Natural killer cell (primary cell): ENCODE results near the gene BFSP1. TPM values are rescaled to one million over a fixed set of nuclear protein-coding genes. Genes with fewer than 3 reads are reported as not detected.

Source experiments
- ATAC-seq, 3 donors: fragments of 150-1000 bp in 2 of 3; fragments of 200-7000 bp in 1 of 3; cut with Tn5 transposase; 1 replicate in 1 of 3; 2 replicates in 2 of 3; pipeline ENCODE4 v1.10.0; 2021; ENCODE audit warnings: mild to moderate bottlenecking in 2 of 3, moderate library complexity in 2 of 3
- DNase-seq, 2 donors: peaks; one replicate each; pipeline versions ENCODE4 v3.0.0 to v3.0.0-alpha.2; 2013 to 2021; ENCODE audit warnings: mixed read lengths in 1 of 2
- H3K27ac ChIP-seq: one replicate; pipeline ENCODE4 v1.5.1; 2013; ENCODE audit warnings: mild to moderate bottlenecking, low read length
- H3K27me3 ChIP-seq: one replicate; pipeline ENCODE4 v1.6.1; 2013; ENCODE audit warnings: low read length; ENCODE audit not compliant: control insufficient read depth, insufficient read depth
- H3K36me3 ChIP-seq: one replicate; pipeline ENCODE4 v1.6.1; 2013; ENCODE audit warnings: low read length; ENCODE audit not compliant: control insufficient read depth, insufficient read depth
- H3K4me1 ChIP-seq: one replicate; pipeline ENCODE4 v1.6.1; 2013; ENCODE audit warnings: low read length; ENCODE audit not compliant: control insufficient read depth, insufficient read depth
- H3K4me3 ChIP-seq: one replicate; pipeline ENCODE4 v1.5.1; 2013; ENCODE audit warnings: low read length
- H3K9me3 ChIP-seq: one replicate; pipeline ENCODE4 v1.6.1; 2013; ENCODE audit warnings: low read length; ENCODE audit not compliant: control insufficient read depth, insufficient read depth
- H3K27ac Mint-ChIP-seq, 2 donors: one replicate each; pipeline ENCODE4 v1.8.0; 2022; ENCODE audit warnings: mild to moderate bottlenecking in 2 of 2, mixed read lengths in 2 of 2, moderate library complexity in 1 of 2
- H3K27me3 Mint-ChIP-seq, 2 donors: one replicate each; pipeline ENCODE4 v1.8.0; 2022; ENCODE audit warnings: low read depth in 2 of 2, mixed read lengths in 2 of 2
- H3K36me3 Mint-ChIP-seq: one replicate; pipeline ENCODE4 v1.8.0; 2022; ENCODE audit warnings: mixed read lengths
- H3K4me1 Mint-ChIP-seq, 2 donors: one replicate each; pipeline ENCODE4 v1.8.0; 2022; ENCODE audit warnings: mixed read lengths in 2 of 2
- H3K4me3 Mint-ChIP-seq: one replicate; pipeline ENCODE4 v1.8.0; 2022; ENCODE audit warnings: mild to moderate bottlenecking, moderate library complexity, mixed read lengths
- H3K9me3 Mint-ChIP-seq, 2 donors: one replicate each; pipeline ENCODE4 v1.8.0; 2022; ENCODE audit warnings: mixed read lengths in 2 of 2
- WGBS: methylation state at CpG from one replicate; pipeline ENCODE4 v1.1.7; 2013; ENCODE audit warnings: missing lambda C conversion rate; ENCODE audit not compliant: insufficient coverage; 5-methylcytosine and 5-hydroxymethylcytosine counted together
- intact Hi-C: fragments of 100-400 bp; cut with micrococcal nuclease; formaldehyde crosslinking; loops from one replicate; pipeline ENCODE4 v1.14.2; 2022
- total RNA-seq, 4 donors: library from RNA; stranded (reverse); fragments of 120-200 nt in 1 of 4; gene quantifications; one replicate each; pipeline versions ENCODE4 v1.2.3 to v1.2.4, GENCODE V29; 2013 to 2022
- TF ChIP-seq, protein P1 (sequence below): fragments of 200-600 bp; IDR thresholded peaks from one replicate; pipeline ENCODE4 v1.8.0; 2022; ENCODE audit warnings: antibody characterized with exemption

Gene BFSP1
- total RNA-seq, 3 donors from 2014 or later (not counting 1 experiment from before 2014, with no cell fraction given), result 2.7 to 7.3 (median 3.7) TPM

DNA sequence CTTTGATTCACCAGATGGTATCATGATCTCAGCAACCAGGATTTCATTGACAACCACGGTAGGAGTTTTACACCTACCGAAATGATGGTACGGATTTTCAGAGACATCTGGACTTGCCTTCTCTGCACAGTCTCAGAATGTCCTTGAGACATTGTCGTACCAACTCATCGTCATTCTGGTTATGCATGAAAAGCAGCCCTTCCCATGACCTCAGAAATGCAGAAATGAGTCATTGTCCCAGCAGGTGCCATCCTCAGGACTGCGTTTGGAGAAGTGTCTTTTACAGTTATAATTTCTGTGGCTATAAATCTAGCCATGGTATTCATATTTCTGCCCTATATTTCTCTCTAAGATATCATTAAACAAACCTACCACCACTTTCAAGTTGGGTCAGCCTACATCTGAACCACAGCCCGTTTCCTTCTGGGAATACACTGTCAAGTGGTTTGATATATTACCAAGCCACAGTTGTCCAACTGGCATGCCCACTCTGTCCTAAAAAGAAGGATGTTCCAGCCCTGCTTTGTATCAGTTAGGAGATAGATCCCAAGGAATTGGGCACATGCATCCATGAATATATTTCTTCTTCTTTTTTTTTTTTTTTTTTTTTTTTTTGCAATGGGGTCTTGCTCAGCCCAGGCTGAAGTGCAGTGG lies 7.5 kb upstream of the BFSP1 start:
- TF ChIP-seq, protein P1, sequence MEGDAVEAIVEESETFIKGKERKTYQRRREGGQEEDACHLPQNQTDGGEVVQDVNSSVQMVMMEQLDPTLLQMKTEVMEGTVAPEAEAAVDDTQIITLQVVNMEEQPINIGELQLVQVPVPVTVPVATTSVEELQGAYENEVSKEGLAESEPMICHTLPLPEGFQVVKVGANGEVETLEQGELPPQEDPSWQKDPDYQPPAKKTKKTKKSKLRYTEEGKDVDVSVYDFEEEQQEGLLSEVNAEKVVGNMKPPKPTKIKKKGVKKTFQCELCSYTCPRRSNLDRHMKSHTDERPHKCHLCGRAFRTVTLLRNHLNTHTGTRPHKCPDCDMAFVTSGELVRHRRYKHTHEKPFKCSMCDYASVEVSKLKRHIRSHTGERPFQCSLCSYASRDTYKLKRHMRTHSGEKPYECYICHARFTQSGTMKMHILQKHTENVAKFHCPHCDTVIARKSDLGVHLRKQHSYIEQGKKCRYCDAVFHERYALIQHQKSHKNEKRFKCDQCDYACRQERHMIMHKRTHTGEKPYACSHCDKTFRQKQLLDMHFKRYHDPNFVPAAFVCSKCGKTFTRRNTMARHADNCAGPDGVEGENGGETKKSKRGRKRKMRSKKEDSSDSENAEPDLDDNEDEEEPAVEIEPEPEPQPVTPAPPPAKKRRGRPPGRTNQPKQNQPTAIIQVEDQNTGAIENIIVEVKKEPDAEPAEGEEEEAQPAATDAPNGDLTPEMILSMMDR, result no peak
- no peaks in the 10 kb centered on the region for H3K36me3 Mint-ChIP-seq
- Histone ChIP-seq H3K27ac (no peak overlapping the region), H3K27me3 (no peaks in the 10 kb centered on the region), H3K4me1 (peaks cover 6% of the 10 kb centered on the region), H3K36me3 (no peaks in the 10 kb centered on the region), H3K9me3 (no peaks in the 10 kb centered on the region), H3K4me3 (no peak overlapping the region)
- no peaks in the 10 kb centered on the region for H3K9me3 Mint-ChIP-seq
- DNase-seq (peak in 1 of 2 donors; percentile 6), ATAC-seq (no peak)
- H3K27me3 Mint-ChIP-seq, result peaks cover 13 to 40% of the 10 kb centered on the region in 2 donors
- intact Hi-C loops, result loop anchor here (5.0 kb wide), 1 partner anchor 144 kb away; the partner anchor contains the start of gene RRBP1
- no peak overlapping the region for H3K4me3 Mint-ChIP-seq
- 46% methylated on average over 6 of the region's 7 CpGs for WGBS
- no peak overlapping the region for H3K27ac Mint-ChIP-seq
- peaks cover 16% of the 10 kb centered on the region in 2 donors for H3K4me1 Mint-ChIP-seq

- peaks cover 16 to 21% of the 10 kb centered on the region in 2 donors for H3K4me1 Mint-ChIP-seq
- H3K4me3 ChIP-seq, result no peak overlapping the region
Observed at GRCh38 chr20:17537959-17538358, 6.8 kb upstream of the BFSP1 start.

GRCh38 chr20:17536944-17537444 lies 5.8 kb upstream of the BFSP1 start:
- TF ChIP-seq, protein P1, result peak; percentile 87
- peaks cover 16 to 21% of the 10 kb centered on the region in 2 donors for H3K4me1 Mint-ChIP-seq
- H3K4me1 ChIP-seq, result peaks cover 14% of the 10 kb centered on the region
- H3K27ac ChIP-seq, result no peak overlapping the region
- peaks cover under 1% of the 10 kb centered on the region for H3K27me3 ChIP-seq
- no peaks in the 10 kb centered on the region for H3K36me3 Mint-ChIP-seq
- H3K27me3 Mint-ChIP-seq, result peaks cover 12 to 29% of the 10 kb centered on the region in 2 donors
- no peak overlapping the region for H3K4me3 ChIP-seq
- no peaks in the 10 kb centered on the region for H3K9me3 Mint-ChIP-seq
- WGBS, result 43% methylated on average over 6 of the region's 6 CpGs
- peak; percentile 52 to 85 for DNase-seq
- H3K4me3 Mint-ChIP-seq, result no peak overlapping the region
- ATAC-seq, result peak; percentile 95 to 100 (median 100)
- intact Hi-C loops, result loop anchor here (1.0 to 5.0 kb wide), 6 partner anchors 32 to 459 kb away; partner anchors contain the start of gene RRBP1
- H3K27ac Mint-ChIP-seq, result peak overlapping the region in 1 of 2 donors; percentile 53
- H3K36me3 ChIP-seq, result no peaks in the 10 kb centered on the region
- H3K9me3 ChIP-seq, result no peaks in the 10 kb centered on the region

More at GRCh38 chr20:17537959-17538358, 6.8 kb upstream of the BFSP1 start:
- no peak for ATAC-seq
- H3K27ac Mint-ChIP-seq, result no peak overlapping the region
- H3K27ac ChIP-seq, result no peak overlapping the region
- H3K4me3 Mint-ChIP-seq, result no peak overlapping the region
- H3K9me3 Mint-ChIP-seq, result no peaks in the 10 kb centered on the region
- WGBS, result 89% methylated on average over 3 of the region's 3 CpGs
- H3K4me1 ChIP-seq, result peaks cover 10% of the 10 kb centered on the region
- H3K36me3 Mint-ChIP-seq, result no peaks in the 10 kb centered on the region
- H3K27me3 ChIP-seq, result no peaks in the 10 kb centered on the region
- intact Hi-C loops, result loop anchor here (1.0 to 5.0 kb wide), 6 partner anchors 31 to 458 kb away; partner anchors contain the start of gene RRBP1
- TF ChIP-seq, protein P1, result no peak
- H3K9me3 ChIP-seq, result no peaks in the 10 kb centered on the region
- DNase-seq, result no peak
- H3K36me3 ChIP-seq, result no peaks in the 10 kb centered on the region
- peaks cover 13 to 33% of the 10 kb centered on the region in 2 donors for H3K27me3 Mint-ChIP-seq
